ENCODE data around the gene LY86.

Gene LY86

DNA sequence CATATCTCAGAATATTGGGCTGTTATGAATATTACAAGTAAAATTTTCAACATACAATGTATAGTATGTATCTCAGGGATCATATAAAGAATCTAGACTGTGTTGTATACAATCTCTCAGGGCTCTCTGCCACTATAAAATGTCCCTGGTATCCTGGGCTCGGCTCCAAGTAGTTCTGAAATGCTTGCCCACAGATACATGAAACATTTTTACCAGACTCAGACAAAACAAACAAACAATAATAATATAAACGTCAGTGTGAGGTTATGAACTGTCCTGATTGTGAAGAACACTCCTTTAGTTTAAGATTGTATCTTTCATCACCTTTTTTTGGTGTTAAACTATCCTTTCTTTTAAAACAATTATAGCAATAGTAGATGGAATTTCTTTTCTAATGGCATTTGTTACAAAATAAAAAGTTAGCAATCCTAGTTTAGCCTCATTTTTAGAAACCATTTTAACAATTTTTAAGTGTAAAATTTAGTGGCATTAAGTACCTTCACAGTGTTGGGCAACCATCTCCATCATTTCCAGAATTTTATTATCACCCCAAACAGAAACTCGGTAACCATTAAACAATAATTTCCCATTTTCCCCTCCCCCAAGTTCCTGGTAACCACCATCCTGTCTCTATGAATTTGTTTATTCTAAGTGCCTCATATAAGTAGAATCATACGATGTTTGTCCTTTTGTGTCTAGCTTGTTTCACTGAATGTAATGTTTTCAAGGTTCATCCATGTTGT lies 17.4 kb upstream of the LY86 start:
- WGBS (ENCODE audit: insufficient coverage), result 90% methylated on average over 2 of the region's 4 CpGs
- Histone ChIP-seq H3K27ac (ENCODE audit: insufficient read depth in 1 of 2, low read depth in 1 of 2, low read length in 2 of 2, poor library complexity in 1 of 2, severe bottlenecking in 2 of 2) (no peak overlapping the region), H3K36me3 (ENCODE audit: control insufficient read depth in 4 of 4, insufficient read depth in 4 of 4, low read length in 3 of 4) (no peaks in the 10 kb centered on the region), H3K4me1 (ENCODE audit: control extremely low read depth in 1 of 4, control insufficient read depth in 4 of 4, insufficient read depth in 4 of 4, low read length in 3 of 4) (peaks cover 0 to 7% (median 0%) of the 10 kb centered on the region in 4 experiments), H3K9me3 (ENCODE audit: control extremely low read depth in 1 of 5, control insufficient read depth in 4 of 5, insufficient read depth in 2 of 5, low read depth in 1 of 5, low read length in 4 of 5) (peaks cover 0 to 14% (median 3%) of the 10 kb centered on the region in 5 experiments), H3K27me3 (replicated peaks in 2 of 5; ENCODE audit: control insufficient read depth in 4 of 5, insufficient read depth in 5 of 5, low read length in 4 of 5) (no peaks in the 10 kb centered on the region), H3K4me3 (ENCODE audit: control insufficient read depth in 1 of 7, extremely low read depth in 1 of 7, insufficient read depth in 4 of 7, low read depth in 2 of 7, low read length in 6 of 7) (no peak overlapping the region)
- no peak for DNase-seq
- CTCF ChIA-PET, result no interaction called here
- POLR2A ChIA-PET, result no interaction called here

DNA sequence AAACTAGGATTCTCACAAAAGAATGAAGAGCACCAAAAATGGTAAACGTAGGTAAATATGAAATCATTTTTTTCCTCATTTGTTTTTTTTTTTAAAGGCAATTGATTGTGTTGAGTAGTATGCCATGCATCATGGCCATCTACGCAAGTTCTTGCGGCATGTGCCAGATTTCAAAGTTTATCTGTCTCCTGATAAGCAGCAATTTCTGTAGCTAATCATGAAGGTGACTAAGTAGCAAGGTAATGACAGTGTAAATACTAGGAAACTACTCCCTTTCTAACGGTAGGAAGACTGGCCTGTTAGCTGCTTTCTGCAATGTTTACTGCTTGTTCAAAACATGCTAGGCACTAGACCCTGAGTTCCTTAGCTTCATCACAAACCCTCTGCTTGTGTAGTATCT lies 13.4 kb upstream of the LY86 start:
- H3K4me3 ChIP-seq (ENCODE audit: control insufficient read depth in 1 of 7, extremely low read depth in 1 of 7, insufficient read depth in 4 of 7, low read depth in 2 of 7, low read length in 6 of 7), result no peak overlapping the region
- H3K9me3 ChIP-seq (ENCODE audit: control extremely low read depth in 1 of 5, control insufficient read depth in 4 of 5, insufficient read depth in 2 of 5, low read depth in 1 of 5, low read length in 4 of 5), result peaks cover 0 to 18% (median 3%) of the 10 kb centered on the region in 5 experiments
- POLR2A ChIA-PET, result no interaction called here
- no peak overlapping the region for H3K27ac ChIP-seq (ENCODE audit: insufficient read depth in 1 of 2, low read depth in 1 of 2, low read length in 2 of 2, poor library complexity in 1 of 2, severe bottlenecking in 2 of 2)
- no peaks in the 10 kb centered on the region for H3K27me3 ChIP-seq (replicated peaks in 2 of 5; ENCODE audit: control insufficient read depth in 4 of 5, insufficient read depth in 5 of 5, low read length in 4 of 5)
- CTCF ChIA-PET, result interaction anchor here (1.6 kb wide), 1 partner anchor 14 kb away, joined by 3 read pairs; no protein-coding TSS in a partner anchor
- no peaks in the 10 kb centered on the region for H3K36me3 ChIP-seq (ENCODE audit: control insufficient read depth in 4 of 4, insufficient read depth in 4 of 4, low read length in 3 of 4)
- WGBS (ENCODE audit: insufficient coverage), result 100% methylated on average over 4 of the region's 4 CpGs
- peaks cover 0 to 11% (median 0%) of the 10 kb centered on the region in 4 experiments for H3K4me1 ChIP-seq (ENCODE audit: control extremely low read depth in 1 of 4, control insufficient read depth in 4 of 4, insufficient read depth in 4 of 4, low read length in 3 of 4)
- no peak for DNase-seq

DNA sequence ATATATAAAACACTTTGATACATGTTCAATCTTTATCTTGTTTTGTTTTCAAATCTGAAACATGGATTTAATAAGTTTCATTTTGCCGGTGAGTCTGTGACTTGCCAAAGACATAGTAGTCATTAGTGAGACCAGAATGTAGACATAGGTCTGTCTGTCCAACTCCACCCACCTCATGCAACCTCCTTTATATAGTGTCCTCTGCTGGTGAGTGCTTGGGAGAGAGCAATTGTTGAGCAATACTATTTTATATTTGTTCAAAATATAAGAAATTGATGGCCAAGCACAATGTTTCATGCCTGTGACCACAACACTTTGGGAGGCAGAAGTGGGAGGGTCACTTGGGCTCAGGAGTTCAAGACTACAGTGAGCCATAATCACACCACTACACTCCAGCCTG lies 10.8 kb upstream of the LY86 start:
- POLR2A ChIA-PET, result no interaction called here

DNA sequence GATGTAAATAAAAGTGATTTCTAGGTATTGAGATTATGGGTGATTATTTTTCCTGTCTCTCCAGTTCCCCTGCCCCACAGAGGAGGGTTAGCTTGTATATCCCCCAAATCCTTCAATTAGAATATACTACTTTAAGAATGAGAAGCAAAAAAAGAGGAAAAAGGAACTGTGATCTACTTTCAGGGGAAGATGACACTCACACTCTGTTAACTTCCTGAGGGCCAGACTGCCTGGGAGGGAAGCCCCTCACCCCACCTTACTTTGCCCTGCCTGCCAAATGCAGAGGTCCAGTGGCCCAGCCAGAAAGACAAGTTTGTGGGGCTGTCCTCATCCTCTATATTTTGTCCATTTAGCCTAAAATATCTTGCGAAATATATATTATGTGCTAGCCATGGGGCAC lies 9.2 kb upstream of the LY86 start:
- no peaks in the 10 kb centered on the region for H3K36me3 ChIP-seq (ENCODE audit: control insufficient read depth in 4 of 4, insufficient read depth in 4 of 4, low read length in 3 of 4)
- no peak overlapping the region for H3K4me3 ChIP-seq (ENCODE audit: control insufficient read depth in 1 of 7, extremely low read depth in 1 of 7, insufficient read depth in 4 of 7, low read depth in 2 of 7, low read length in 6 of 7)
- POLR2A ChIA-PET, result interaction anchor here (0.5 kb wide), 1 partner anchor 45 kb away, joined by 3 read pairs; no protein-coding TSS in a partner anchor
- H3K4me1 ChIP-seq (ENCODE audit: control extremely low read depth in 1 of 4, control insufficient read depth in 4 of 4, insufficient read depth in 4 of 4, low read length in 3 of 4), result peaks cover 0 to 17% (median 2%) of the 10 kb centered on the region in 4 experiments
- DNase-seq, result no peak
- no peak overlapping the region for H3K27ac ChIP-seq (ENCODE audit: insufficient read depth in 1 of 2, low read depth in 1 of 2, low read length in 2 of 2, poor library complexity in 1 of 2, severe bottlenecking in 2 of 2)
- H3K27me3 ChIP-seq (replicated peaks in 2 of 5; ENCODE audit: control insufficient read depth in 4 of 5, insufficient read depth in 5 of 5, low read length in 4 of 5), result no peaks in the 10 kb centered on the region
- CTCF ChIA-PET, result no interaction called here
- H3K9me3 ChIP-seq (ENCODE audit: control extremely low read depth in 1 of 5, control insufficient read depth in 4 of 5, insufficient read depth in 2 of 5, low read depth in 1 of 5, low read length in 4 of 5), result peaks cover 0 to 18% (median 2%) of the 10 kb centered on the region in 5 experiments
- WGBS (ENCODE audit: insufficient coverage), result no CpG with 5 or more reads among the region's 1 CpG

More for the DNA sequence above, 10.8 kb upstream of the LY86 start:
- WGBS (ENCODE audit: insufficient coverage), result no CpG with 5 or more reads among the region's 1 CpG
- no peak overlapping the region for H3K27ac ChIP-seq (ENCODE audit: insufficient read depth in 1 of 2, low read depth in 1 of 2, low read length in 2 of 2, poor library complexity in 1 of 2, severe bottlenecking in 2 of 2)
- no peak for DNase-seq
- H3K9me3 ChIP-seq (ENCODE audit: control extremely low read depth in 1 of 5, control insufficient read depth in 4 of 5, insufficient read depth in 2 of 5, low read depth in 1 of 5, low read length in 4 of 5), result peaks cover 0 to 22% (median 2%) of the 10 kb centered on the region in 5 experiments
- CTCF ChIA-PET, result no interaction called here
- H3K36me3 ChIP-seq (ENCODE audit: control insufficient read depth in 4 of 4, insufficient read depth in 4 of 4, low read length in 3 of 4), result no peaks in the 10 kb centered on the region
- H3K4me3 ChIP-seq (ENCODE audit: control insufficient read depth in 1 of 7, extremely low read depth in 1 of 7, insufficient read depth in 4 of 7, low read depth in 2 of 7, low read length in 6 of 7), result no peak overlapping the region
- no peaks in the 10 kb centered on the region for H3K27me3 ChIP-seq (replicated peaks in 2 of 5; ENCODE audit: control insufficient read depth in 4 of 5, insufficient read depth in 5 of 5, low read length in 4 of 5)
- H3K4me1 ChIP-seq (ENCODE audit: control extremely low read depth in 1 of 4, control insufficient read depth in 4 of 4, insufficient read depth in 4 of 4, low read length in 3 of 4), result peaks cover 0 to 11% (median 0%) of the 10 kb centered on the region in 4 experiments

DNA sequence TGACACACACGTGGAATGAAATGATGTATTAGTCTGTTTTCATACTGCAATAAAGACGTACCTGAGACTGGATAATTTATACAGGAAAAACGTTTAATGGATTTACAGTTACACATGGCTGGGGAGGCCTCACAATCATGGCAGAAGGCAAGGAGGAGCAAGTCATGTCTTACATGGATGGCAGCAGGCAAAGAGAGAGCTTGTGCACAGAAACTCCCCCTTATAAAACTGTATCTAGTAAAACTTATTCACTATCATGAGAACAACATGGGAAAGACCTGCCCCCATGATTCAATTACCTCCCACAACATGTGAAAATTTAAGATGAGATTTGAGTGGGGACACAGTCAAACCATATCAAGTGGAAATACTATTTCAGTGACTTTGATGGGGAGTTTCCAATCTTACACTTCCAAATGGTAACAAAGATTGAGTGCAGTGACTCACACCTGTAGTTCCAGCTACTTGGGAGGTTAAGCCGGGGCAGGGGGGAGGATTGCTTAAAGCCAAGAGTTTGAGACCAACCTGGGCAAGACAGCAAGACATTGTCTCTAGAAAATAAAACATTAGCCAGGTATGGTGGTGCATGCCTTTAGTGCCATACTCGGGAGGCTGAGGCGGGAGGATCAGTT lies 8.2 kb upstream of the LY86 start:
- DNase-seq, result no peak
- 97% methylated on average over 4 of the region's 6 CpGs for WGBS (ENCODE audit: insufficient coverage)
- Histone ChIP-seq H3K9me3 (ENCODE audit: control extremely low read depth in 1 of 5, control insufficient read depth in 4 of 5, insufficient read depth in 2 of 5, low read depth in 1 of 5, low read length in 4 of 5) (peaks cover 0 to 16% (median 2%) of the 10 kb centered on the region in 5 experiments), H3K27me3 (replicated peaks in 2 of 5; ENCODE audit: control insufficient read depth in 4 of 5, insufficient read depth in 5 of 5, low read length in 4 of 5) (no peaks in the 10 kb centered on the region), H3K27ac (ENCODE audit: insufficient read depth in 1 of 2, low read depth in 1 of 2, low read length in 2 of 2, poor library complexity in 1 of 2, severe bottlenecking in 2 of 2) (no peak overlapping the region), H3K4me1 (ENCODE audit: control extremely low read depth in 1 of 4, control insufficient read depth in 4 of 4, insufficient read depth in 4 of 4, low read length in 3 of 4) (peaks cover 0 to 26% (median 2%) of the 10 kb centered on the region in 4 experiments), H3K4me3 (ENCODE audit: control insufficient read depth in 1 of 7, extremely low read depth in 1 of 7, insufficient read depth in 4 of 7, low read depth in 2 of 7, low read length in 6 of 7) (no peak overlapping the region), H3K36me3 (ENCODE audit: control insufficient read depth in 4 of 4, insufficient read depth in 4 of 4, low read length in 3 of 4) (no peaks in the 10 kb centered on the region)
- POLR2A ChIA-PET, result no interaction called here
- CTCF ChIA-PET, result interaction anchor here (1.1 to 1.2 kb wide), 2 partner anchors 11 to 66 kb away, joined by 3 read pairs; no protein-coding TSS in a partner anchor

DNA sequence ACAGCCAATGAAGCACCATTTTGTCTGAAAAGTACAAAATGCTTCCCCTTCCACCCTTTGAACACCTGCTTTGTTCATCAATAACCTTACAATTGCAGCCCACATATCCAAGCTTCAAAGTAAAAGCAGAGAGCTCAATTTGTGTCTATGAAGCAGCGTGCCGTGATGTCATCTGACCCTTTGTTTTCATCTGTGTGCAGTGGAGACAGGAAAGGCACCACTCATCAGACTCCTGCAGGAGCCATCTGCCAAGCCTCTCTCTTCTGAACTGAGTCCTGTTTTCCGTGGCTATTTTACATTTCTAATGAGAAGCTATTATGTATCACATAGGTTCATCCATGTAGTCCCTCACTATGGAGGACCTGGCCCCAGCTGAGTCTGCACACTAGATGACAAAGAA lies 7.5 kb upstream of the LY86 start:
- Histone ChIP-seq H3K27ac (ENCODE audit: insufficient read depth in 1 of 2, low read depth in 1 of 2, low read length in 2 of 2, poor library complexity in 1 of 2, severe bottlenecking in 2 of 2) (no peak overlapping the region), H3K4me3 (ENCODE audit: control insufficient read depth in 1 of 7, extremely low read depth in 1 of 7, insufficient read depth in 4 of 7, low read depth in 2 of 7, low read length in 6 of 7) (no peak overlapping the region), H3K4me1 (ENCODE audit: control extremely low read depth in 1 of 4, control insufficient read depth in 4 of 4, insufficient read depth in 4 of 4, low read length in 3 of 4) (peaks cover 0 to 28% (median 2%) of the 10 kb centered on the region in 4 experiments), H3K27me3 (replicated peaks in 2 of 5; ENCODE audit: control insufficient read depth in 4 of 5, insufficient read depth in 5 of 5, low read length in 4 of 5) (no peaks in the 10 kb centered on the region), H3K36me3 (ENCODE audit: control insufficient read depth in 4 of 4, insufficient read depth in 4 of 4, low read length in 3 of 4) (no peaks in the 10 kb centered on the region), H3K9me3 (ENCODE audit: control extremely low read depth in 1 of 5, control insufficient read depth in 4 of 5, insufficient read depth in 2 of 5, low read depth in 1 of 5, low read length in 4 of 5) (peaks cover 0 to 14% (median 2%) of the 10 kb centered on the region in 5 experiments)
- ChIA-PET POLR2A (no interaction called here), CTCF (interaction anchor here (1.1 to 1.2 kb wide), 2 partner anchors 11 to 65 kb away, joined by 3 read pairs; no protein-coding TSS in a partner anchor)
- no peak for DNase-seq
- 71% methylated on average over 2 of the region's 3 CpGs for WGBS (ENCODE audit: insufficient coverage)

DNA sequence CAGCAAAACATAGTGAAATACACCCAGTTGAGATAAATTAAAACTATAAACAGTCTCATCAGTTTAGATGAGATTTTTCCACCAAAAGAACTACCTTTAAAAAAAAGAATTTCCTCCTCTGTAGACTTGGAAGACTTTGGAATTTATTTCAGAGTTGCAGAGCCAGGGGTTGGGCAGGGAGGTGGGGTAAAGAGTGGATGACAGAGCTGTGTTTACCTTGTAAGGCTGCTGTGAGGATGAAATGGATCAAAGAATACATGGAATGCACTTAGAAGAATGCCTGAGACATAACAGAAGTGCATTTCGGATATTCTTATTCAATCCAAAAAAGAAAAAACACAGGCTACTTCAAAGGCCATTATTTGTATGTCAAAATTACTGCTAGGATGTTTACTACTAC lies 6.4 kb upstream of the LY86 start:
- Histone ChIP-seq H3K27me3 (replicated peaks in 2 of 5; ENCODE audit: control insufficient read depth in 4 of 5, insufficient read depth in 5 of 5, low read length in 4 of 5) (no peaks in the 10 kb centered on the region), H3K36me3 (ENCODE audit: control insufficient read depth in 4 of 4, insufficient read depth in 4 of 4, low read length in 3 of 4) (no peaks in the 10 kb centered on the region), H3K27ac (ENCODE audit: insufficient read depth in 1 of 2, low read depth in 1 of 2, low read length in 2 of 2, poor library complexity in 1 of 2, severe bottlenecking in 2 of 2) (no peak overlapping the region), H3K4me3 (ENCODE audit: control insufficient read depth in 1 of 7, extremely low read depth in 1 of 7, insufficient read depth in 4 of 7, low read depth in 2 of 7, low read length in 6 of 7) (no peak overlapping the region), H3K9me3 (ENCODE audit: control extremely low read depth in 1 of 5, control insufficient read depth in 4 of 5, insufficient read depth in 2 of 5, low read depth in 1 of 5, low read length in 4 of 5) (peaks cover 0 to 14% (median 2%) of the 10 kb centered on the region in 5 experiments), H3K4me1 (ENCODE audit: control extremely low read depth in 1 of 4, control insufficient read depth in 4 of 4, insufficient read depth in 4 of 4, low read length in 3 of 4) (peaks cover 1 to 38% (median 7%) of the 10 kb centered on the region in 4 experiments)
- ChIA-PET POLR2A (no interaction called here), CTCF (no interaction called here)
- no peak for DNase-seq
- WGBS (ENCODE audit: insufficient coverage), result no CpG with 5 or more reads among the region's 1 CpG

Data from common myeloid progenitor, CD34-positive (primary cell).